GM19043 (cell line): ENCODE data around the gene SRD5A1.

Experiments
- ATAC-seq: cut with Tn5 transposase; IDR thresholded peaks from one replicate; pipeline ENCODE4 v1.9.1; 2021; ENCODE audit warnings: low read depth; ENCODE audit not compliant: unreplicated experiment

SRD5A1 gene

DNA sequence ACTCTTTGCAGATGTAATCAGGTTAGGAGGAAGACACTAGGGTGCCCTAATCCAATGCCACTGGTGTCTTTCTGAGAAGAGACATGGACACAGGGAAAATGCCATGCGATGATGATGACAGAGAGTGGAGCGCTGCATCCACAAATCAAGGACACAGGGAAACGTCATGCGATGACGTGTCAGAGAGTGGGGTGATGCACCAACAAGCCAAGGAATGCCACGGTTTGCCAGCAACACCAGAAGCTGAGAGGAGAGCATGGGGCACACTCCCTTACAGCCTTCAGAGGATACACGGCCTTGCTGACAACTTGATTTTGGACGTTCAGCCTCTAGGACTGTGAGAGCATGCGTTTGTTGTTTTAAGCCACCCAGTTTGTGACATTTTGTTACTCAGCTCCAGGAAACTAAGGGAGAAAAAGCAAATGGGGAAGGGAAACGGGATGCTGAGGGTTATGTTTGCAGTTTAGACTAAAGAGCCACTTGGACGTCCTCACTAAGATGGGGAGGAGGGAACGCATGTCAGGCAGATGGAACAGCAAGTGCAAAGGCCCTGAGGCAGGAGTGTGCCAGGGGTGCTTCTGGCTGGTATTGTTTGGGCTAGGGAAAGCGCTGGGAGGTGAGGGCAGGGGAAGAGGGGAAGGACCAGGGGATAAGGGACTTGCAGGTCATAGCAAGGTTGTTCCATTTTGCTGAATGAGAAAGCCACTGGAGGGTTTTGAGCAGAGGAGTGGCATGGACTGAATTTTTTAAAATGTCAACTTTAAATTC lies 77.5 kb downstream of the SRD5A1 start:
- no peak for ATAC-seq

DNA sequence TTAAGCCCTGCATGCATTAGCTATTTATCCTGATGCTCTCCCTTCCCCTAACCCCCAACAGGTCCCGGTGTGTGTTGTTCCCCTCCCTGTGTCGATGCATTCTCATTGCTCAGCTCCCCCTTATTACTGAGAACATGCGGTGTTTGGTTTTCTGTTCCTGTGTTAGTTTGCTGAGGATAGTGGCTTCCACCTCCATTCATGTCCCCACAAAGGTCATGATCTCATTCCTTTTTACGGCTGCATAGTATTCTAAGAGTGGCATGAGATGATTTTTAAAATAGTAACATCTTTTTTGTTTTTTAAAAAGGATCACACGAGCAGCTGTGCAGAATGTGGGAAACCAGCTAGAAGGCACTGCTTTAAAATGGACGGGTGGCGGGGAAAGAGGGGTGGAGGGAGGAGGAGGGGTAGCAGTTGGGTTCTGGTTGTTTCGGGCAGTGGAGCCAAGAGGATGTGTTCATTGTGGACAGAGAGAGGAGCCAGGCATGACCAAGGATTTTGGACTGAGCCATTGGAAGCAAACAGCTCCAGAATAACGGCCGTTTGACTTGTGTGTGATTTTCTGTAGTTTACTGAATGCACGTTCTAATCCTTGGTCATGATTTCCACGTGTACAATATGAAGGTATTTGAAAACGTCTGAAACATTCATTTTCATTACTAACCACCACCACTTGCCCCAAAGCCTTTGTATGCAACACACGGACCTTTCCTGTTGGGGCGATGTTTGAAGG lies 78.3 kb downstream of the SRD5A1 start:
- ATAC-seq: no peak

DNA sequence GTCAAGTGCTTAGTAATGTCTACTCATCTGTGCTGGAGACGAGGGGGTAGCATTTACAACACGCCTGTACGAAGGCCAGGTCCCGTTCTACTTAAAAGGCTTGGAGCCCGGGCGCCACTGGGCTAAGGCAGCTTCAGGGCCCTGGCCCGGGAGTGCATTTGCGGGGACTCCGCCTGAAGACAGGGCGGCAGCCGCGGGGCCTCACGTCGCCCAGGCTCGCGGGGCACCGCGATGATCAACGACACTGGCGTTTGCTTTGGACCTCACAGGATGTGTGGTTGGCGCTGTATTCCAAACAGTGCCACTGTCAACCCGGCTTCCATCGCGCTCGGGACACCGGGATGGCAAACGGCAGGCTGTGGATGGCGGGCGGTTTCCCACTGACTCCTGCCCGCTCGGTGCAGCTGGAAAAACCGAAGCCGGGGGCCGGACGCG lies 78.9 kb downstream of the SRD5A1 start:
- no peak for ATAC-seq

DNA sequence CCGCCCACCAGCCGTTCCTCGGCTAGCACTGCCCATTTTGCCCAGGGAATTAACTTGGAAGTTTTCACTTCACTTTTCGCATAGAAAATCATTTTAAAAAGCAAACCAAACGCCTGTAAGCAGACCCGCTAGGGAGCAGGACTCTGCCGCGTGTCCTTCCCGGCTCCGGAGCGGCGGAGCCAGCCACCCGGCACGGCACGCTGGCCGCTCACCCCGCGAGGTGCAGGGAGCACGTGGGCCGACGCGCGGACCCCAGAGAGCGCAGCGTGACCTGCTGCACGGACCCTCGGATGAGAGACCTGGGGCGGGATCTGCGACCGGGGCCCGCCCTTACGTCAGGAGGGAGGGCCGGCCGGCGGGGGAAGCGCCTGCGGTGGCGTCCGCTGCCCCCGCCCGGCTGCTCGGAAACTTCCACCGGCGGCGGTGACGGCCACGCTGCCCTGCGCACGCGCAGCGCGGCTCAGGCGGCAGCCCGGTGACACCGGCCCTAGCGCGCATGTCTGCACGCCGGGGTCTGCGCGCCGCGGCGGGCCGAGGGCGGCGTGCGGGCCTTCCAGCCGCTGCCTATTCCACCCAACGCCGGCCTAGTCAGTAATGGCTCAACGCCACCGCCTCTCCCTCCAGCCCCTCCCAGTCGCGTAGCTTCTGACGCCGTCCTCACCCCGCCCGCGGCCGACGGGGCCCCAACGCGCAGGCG lies 79.5 kb downstream of the SRD5A1 start:
- peak; percentile 48 for ATAC-seq

DNA sequence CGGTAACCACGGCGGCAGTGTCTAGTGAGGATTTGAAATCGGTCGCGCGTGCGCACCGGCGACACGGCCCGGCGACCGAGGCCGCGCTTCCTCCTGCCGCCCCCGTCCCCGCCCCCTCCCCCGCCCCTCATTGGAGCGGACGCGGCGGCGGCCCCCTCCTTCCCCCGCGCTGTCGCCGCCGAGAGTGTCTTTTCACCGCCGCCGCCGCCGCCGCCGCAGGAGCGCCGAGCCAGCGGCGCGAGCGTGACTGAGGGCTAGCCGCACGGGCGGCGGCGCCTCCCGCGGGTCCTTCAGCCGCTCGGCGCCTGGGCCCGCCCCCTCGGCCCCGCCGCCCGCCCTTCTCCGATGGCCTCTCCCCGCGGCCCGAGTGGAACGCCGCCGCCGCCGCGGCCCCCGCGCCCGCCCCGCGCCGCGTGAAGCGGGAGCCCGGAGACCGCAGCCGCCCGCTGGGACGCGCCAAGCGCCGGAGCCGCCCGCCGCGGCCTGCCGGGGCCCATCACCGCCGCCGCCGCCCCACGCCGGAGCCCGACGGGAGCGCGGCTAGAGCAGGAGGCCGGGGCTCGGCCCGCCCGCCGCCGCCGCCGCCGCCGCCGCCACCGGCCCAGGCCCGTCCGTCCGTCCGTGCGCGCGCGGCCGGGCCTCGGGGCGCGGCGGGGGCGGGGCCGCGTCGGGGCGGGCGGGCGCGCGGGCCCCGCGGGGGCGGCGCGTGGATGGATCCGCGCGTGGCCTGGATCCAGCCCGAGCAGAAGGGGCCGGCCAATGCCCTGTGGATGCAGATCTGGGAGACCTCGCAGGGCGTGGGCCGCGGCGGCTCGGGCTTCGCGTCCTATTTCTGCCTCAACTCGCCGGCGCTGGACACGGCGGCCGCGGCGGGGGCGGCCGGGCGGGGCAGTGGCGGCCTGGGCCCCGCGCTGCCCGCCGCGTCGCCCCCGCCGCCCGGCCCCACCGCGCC lies 80.3 kb downstream of the SRD5A1 start, which contains the start of gene TENT4A:
Gene TENT4A, plus strand, starts transcription at position 159 of the 952 bp plus-strand sequence. Its CDS starts 552 bp downstream, at position 711.
- no peak for ATAC-seq

DNA sequence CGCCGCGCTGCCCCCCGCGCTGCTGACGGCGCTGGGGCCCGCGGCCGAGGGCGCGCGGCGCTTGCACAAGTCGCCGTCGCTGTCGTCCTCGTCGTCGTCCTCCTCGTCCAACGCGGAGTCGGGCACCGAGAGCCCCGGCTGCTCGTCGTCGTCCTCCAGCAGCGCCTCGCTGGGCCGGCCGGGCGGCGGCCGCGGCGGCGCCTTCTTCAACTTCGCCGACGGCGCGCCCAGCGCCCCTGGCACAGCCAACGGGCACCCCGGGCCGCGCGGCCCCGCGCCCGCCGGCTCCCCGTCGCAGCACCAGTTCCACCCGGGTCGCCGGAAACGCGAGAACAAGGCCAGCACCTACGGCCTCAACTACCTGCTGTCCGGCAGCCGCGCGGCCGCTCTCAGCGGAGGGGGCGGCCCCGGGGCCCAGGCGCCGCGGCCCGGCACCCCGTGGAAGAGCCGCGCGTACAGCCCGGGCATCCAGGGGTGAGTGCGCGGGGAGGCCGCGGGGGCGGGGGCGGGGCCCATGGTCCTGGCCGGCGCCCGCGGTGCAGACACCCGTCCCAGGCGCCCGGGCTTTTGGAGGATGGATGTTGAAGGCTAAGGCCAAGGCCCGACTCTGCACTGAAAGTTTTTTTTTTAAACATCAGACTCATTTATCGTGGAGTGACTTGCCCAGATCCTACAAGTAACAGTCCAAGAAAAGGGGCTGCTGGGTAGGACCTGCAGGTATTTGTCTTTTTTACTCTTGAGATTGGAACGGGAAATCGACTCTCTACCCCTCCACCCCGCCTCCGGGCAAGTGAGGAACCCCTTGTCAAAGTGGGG lies 81.2 kb downstream of the SRD5A1 start:
- ATAC-seq: no peak

DNA sequence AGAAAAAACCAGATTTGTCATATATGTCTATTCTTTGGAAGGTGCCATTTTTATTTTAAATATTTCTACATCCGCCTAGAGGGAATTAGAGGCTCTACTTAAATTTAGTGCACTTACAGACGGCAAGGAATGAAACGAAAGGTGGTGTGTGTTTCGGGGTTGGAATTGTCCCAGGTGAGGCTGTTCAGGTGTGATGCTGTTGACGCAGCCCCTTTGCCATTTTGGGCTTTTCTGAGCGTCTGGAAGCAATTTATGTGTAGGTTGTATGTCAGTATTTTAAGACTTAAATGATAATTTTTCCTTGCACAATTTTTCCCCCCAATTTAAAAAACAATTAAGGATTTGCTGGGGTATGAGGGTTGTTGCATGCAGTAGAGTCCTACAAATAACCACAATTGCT lies 82.0 kb downstream of the SRD5A1 start:
- ATAC-seq: no peak

DNA sequence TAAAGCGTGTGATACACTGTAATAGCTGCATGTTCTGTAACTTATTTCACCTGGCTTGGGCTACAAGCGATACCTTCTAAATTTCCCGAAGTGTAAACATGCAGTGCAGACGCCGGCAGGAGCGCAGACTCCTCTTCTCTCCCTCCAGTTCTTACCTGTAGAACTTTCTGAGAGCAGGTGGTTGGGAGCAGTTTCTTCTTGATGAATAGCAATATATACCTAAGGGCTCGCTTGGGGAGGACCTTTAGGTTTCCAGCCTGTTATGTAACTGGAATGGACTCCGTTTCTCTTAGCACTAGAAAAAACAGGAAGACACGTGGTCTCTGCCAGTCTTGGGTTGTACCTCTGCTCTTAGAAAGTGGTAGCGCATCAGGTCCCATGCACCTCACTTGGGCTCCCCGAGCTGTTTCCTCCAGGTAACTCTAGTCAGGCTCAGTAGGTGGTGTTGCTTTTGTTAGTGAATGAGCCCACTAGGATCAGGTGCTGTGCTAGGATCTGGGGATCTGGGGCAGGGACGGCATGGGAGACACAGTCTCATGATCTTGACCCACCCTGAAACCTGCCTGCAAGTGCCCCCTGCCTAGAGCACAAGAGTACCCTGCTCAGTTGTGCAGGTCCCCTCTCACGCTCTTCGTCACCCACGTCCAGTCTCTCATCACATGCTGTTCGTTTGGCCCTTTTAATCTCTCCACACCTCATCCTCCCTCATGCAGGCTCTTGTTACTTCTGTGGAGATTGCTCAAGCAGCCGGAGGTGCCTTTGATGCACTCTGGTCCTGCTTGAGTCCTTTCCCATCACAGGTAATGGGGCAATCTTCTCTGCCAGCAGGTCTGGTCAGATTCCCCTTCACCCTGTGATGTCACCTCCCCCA lies 82.8 kb downstream of the SRD5A1 start:
- ATAC-seq: no peak

DNA sequence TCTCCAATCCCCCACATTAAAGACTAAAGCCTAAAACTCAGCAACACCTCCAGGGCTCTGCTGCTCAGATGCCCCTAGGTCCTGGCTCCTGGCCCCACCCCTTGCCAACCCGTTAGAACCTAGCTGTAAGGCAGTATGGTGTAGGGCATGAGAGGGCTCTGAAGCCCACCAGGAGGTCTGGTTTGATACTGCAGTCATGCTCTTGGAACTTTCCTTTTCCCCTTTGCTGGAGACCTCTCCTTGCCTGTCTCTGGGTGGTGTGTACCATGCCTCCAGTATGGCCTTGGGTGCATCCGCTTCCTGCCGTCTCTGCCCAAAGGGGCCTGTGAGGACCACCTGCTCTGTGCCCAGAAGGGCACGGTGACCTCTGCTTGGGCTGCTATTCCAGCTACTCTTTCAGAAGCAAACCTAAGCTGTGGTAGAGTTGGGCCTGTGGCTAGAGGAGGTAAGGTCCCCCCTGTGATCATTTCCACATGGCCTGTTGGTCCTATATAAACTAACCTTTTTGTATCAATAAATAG lies 83.4 kb downstream of the SRD5A1 start:
- no peak for ATAC-seq

DNA sequence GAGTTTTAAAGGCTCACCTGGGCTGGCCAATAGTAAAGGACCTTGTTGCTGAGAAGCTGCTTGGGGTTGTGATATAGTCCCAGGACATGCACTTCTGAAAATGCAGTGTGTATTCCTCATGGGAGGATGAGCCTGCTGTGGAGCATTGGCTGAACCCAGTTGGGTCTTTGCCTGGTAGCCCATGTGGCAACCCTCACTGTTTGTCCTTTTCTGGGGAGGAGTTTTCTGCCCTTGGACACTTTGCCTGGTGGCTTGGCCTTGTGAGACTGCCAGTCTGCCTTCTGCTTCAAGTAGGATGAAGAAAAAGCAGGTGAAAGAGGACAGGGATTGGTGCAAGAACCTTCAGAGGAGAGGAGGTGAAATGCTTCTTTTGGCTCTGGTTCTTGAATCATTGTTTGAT lies 84.0 kb downstream of the SRD5A1 start:
- no peak for ATAC-seq

DNA sequence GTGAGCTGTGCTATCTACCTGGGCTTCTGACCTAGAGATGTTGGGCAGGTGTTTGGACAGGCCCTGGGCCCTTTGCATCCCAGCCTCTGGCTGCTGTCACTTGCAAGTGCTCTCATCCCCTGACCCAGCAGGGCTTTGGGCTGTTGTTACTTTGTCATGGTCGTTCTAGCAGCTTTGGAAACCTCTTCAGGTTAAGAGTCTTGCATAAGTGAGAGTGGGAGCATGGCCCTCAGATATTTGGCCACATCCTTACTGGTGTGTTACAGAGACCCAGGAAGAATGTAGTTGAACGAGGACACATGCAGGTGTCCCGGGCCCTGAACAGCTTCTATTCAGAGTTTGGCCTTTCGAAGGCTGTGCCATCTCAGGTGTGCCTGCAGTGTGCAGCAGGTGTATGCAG lies 84.4 kb downstream of the SRD5A1 start:
- ATAC-seq: no peak

DNA sequence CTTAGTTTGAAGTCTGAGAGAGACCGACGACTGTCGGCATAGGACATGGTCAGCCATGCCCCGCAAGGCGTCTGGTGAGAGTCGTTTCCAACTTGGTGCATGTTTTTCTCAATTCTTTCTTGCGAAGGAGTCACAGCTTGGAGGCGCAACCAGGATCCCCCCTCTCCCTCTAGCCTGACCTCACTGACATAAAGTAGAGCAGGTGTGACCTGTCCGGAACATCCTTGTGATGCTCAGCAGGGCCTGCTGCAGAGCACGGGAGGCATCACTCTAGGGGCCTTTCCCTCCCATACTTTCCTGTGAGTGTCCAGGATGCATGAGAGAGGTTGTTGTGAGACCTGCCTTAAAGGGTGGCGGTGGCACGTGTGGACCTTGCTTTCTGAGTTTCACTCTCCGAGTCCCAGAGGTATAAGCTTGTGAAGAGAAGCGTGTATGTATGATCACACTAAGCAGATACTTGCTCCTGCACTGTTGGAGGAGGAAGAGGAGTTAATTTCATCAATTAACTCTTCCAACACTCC lies 85.0 kb downstream of the SRD5A1 start:
- no peak for ATAC-seq

DNA sequence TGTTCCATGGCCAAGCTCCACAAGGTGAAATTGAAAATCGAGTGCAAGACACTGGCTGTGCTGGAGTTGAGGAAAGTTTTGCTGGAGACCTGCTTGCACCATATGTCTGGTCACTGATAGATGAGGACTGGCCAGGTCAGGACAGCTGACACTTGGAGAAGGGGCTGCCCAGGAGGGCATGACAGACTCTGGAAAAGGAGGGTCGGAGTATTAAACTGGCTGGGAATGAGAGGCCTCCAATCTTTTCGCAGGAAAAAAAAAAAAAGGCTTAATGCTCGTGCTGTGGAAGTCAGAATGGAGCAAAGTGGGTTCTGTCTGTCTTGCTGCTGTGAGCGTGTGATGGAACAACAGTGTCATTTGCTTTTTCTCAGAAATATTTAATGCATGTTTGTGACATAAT lies 85.5 kb downstream of the SRD5A1 start:
- ATAC-seq: no peak

DNA sequence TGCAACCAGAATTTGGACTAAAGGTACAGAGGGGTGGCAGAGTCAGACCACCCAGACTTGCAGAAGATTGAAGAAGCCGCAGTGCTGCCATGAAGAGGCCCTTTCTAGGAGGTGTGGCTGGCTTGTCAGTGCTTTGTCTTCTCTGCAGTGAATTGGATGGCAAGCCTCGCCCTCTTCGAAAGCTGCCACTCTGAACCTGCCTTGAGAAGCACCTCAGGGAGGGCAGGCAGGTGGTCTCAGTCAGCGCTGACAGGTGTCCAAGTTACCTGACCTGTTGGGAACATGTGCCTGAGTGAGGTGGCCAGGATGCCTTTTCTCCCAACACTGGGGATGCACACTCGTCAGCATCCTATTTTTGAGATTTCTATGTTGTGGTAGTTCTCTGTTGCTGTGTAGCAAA lies 86.2 kb downstream of the SRD5A1 start:
- no peak for ATAC-seq

DNA sequence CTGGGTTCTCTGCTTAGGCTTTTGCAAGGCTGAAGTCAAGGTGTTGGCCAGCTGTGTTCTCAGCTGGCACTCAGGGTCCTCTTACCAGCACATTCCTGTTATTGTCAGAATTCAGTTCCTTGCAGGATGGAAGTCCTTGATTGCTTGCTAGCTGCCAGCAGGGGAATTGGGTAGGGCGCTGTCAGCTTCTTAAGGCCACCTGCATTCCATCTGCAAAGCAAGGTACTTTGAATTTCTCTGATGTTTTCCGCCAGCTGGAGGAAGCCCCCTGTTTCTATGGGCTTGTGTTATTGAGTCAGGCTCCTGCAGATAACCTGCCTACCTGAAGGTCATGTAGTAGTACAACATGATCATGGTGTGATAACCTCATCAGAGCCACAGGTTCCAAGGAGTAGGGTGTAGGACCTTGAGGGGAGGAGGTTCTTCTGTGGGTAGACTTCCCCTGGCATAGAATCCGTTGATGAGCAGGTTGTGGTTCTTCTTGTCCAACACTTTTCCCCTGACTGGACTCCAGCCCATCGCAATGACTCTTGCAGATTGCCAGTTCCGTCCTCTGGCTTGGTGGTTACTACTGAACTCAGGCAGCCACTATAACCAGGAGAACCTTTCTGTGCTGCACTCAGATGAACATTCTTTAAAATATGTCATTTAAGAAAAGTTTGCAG lies 86.8 kb downstream of the SRD5A1 start:
- no peak for ATAC-seq

DNA sequence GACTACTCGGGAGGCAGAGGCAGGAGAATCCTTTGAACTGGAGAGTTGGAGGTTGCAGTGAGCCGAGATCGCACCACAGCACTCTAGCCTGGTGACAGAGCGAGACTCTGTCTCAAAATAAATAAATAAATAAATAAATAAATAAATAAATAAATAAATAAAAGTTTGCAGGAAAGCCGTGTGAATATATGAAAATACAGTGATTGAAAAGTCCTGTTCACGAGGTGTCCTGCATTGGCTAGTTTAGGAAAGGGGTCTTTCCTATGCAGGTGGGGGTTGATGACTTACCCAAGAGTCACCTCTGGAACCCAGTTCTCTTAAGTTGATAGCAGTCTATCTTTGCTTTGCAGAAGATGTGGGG lies 87.3 kb downstream of the SRD5A1 start:
- no peak for ATAC-seq

DNA sequence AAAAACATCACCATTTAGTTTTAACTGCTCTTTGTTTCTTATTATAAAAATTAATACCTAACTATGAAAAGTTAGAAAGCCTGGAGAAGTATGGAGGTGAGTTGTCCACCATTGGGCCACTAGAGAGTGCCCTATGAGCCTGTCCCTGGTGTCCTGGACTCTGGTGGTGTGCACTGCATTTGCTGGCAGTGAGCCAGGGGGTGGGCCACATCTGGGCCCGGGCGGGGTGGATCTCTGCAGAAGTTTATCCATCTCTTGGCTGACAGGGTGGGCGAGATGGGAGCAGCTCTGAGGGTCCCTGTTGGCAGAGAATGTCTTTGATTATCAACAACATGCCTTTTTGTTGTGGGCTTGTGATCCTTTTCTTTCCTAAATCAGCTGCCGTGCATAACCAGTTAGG lies 88.2 kb downstream of the SRD5A1 start:
- no peak for ATAC-seq

DNA sequence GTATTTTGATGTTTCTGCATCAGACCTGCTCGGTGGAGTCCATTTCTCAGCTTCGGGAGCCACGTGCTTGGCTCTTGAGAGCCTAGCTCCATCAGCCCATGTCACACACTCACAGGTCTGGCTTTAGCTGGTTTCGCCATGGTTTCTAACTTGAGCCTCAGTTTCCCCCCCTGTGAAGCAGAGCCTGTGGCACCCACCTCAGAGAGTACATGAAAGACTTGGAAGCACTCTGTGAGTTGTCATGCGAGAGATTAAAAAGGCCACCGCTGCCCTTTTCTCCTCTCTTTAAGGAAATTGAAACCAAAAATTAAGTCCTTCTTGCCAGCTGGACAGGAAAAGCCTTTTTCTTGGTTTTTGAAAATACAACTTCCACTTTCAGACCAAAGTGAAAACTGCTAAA lies 88.8 kb downstream of the SRD5A1 start:
- ATAC-seq: peak; percentile 47
